ENCODE measurements around the gene UST.
"Not testable (repeated sequence)": the region's sequence is repeated elsewhere in the genome, so short reads cannot be mapped to it uniquely, and the experiment has no call there.

Gene UST

DNA sequence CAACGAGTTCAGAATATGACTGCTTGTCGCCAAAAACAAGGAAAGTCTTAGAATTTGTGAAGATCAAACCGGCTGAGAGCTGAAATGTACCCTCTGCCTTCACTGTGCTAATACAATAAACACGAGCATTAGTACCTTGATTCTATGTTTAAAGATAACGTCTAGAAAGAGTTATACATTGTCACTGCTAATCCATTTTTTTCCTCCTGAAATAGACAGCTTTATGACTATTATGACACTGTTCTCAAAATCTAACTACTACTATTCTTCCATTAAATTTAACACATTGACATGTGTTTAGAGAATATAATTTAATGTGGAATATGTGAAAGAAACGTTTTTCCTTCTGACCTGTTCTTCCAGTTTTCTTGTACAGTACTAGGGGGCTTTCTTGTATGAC, 204.8 kb downstream of the UST start:
- no peaks in the 10 kb centered on the region for H3K36me3 ChIP-seq (ENCODE audit: control insufficient read depth in 1 of 2, insufficient read depth in 2 of 2, low read length in 2 of 2)
- H3K9ac ChIP-seq (ENCODE audit: low read depth in 1 of 2, low read length in 2 of 2): no peak overlapping the region
- no peaks in the 10 kb centered on the region for H3K27me3 ChIP-seq (ENCODE audit: control insufficient read depth in 1 of 2, insufficient read depth in 2 of 2, low read length in 2 of 2)
- H3K4me3 ChIP-seq (ENCODE audit: low read depth in 1 of 2, low read length in 2 of 2): no peak overlapping the region
- peaks cover 0 to 4% of the 10 kb centered on the region in 2 donors for H3K4me1 ChIP-seq (ENCODE audit: control insufficient read depth in 1 of 2, insufficient read depth in 2 of 2, low read length in 2 of 2)
- H3K27ac ChIP-seq (ENCODE audit: low read depth, low read length): no peak overlapping the region
- no peaks in the 10 kb centered on the region for H3K9me3 ChIP-seq (ENCODE audit: control insufficient read depth in 1 of 2, low read length in 2 of 2)

DNA sequence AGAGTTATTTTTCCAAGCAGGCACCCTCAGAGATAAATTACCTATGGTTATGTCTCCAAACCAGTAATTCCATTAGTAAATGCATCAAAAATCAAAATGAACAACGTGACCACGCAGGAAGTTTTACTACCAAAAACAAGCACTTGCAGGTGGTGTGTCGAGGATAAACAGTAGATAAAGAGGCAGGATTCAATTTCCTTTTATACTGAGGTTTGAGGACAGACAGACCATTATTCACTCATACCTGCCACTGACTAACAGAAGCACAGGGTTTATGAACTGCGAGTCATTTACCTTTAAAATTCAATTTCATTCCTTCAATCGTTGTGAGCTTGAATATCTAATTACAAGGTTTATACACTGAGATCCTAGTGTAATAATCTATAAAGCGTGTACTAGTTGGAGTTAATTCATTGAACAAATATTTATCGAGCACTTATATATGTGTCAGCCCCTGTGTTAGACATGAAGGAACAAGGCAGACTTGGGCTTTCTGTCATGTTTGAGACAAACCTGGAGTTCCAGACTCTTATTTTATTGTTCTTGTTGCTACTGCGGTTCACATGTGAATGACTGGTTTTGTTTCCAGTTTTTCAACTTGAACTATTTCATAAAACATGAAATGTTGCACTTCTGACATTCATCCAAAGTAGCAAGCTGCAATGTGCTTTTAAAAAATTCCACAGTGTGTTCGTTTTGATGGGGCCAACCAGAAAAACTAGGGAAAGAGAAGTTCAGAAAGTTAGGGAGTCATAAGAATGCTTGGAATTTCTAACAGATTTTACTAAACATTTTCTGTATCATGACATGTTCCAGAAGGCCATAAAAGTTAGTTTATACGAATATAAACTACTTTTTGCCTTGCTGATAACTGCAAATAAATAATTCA, 205.6 kb downstream of the UST start:
- H3K27ac ChIP-seq (ENCODE audit: low read depth, low read length): no peak overlapping the region
- H3K9ac ChIP-seq (ENCODE audit: low read depth in 1 of 2, low read length in 2 of 2): no peak overlapping the region
- H3K4me1 ChIP-seq (ENCODE audit: control insufficient read depth in 1 of 2, insufficient read depth in 2 of 2, low read length in 2 of 2): peaks cover 0 to 4% of the 10 kb centered on the region in 2 donors
- H3K9me3 ChIP-seq (ENCODE audit: control insufficient read depth in 1 of 2, low read length in 2 of 2): no peaks in the 10 kb centered on the region
- no peaks in the 10 kb centered on the region for H3K27me3 ChIP-seq (ENCODE audit: control insufficient read depth in 1 of 2, insufficient read depth in 2 of 2, low read length in 2 of 2)
- no peak overlapping the region for H3K4me3 ChIP-seq (ENCODE audit: low read depth in 1 of 2, low read length in 2 of 2)
- no peaks in the 10 kb centered on the region for H3K36me3 ChIP-seq (ENCODE audit: control insufficient read depth in 1 of 2, insufficient read depth in 2 of 2, low read length in 2 of 2)

DNA sequence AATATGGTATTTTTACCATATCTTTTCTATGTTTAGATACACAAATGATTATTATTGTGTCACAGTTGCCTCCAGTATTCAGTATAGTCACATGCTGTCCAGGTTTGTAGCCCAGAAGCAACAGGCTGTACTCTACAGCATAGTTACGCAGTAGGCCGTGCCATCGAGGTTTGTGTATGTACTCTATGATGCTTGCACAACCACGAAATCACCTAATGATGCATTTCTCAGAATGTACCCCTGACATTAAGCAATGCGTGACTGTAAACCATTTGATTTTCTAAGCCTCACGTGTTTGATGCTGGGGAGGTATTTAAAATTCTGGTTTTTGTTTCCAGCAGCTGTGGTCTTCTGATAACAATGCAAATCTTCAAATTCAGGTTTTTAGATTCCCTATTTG, 207.6 kb downstream of the UST start:
- Histone ChIP-seq H3K27ac (ENCODE audit: low read depth, low read length) (no peak overlapping the region), H3K9me3 (ENCODE audit: control insufficient read depth in 1 of 2, low read length in 2 of 2) (no peaks in the 10 kb centered on the region), H3K4me3 (ENCODE audit: low read depth in 1 of 2, low read length in 2 of 2) (no peak overlapping the region), H3K4me1 (ENCODE audit: control insufficient read depth in 1 of 2, insufficient read depth in 2 of 2, low read length in 2 of 2) (peaks cover 0 to 4% of the 10 kb centered on the region in 2 donors), H3K9ac (ENCODE audit: low read depth in 1 of 2, low read length in 2 of 2) (no peak overlapping the region), H3K27me3 (ENCODE audit: control insufficient read depth in 1 of 2, insufficient read depth in 2 of 2, low read length in 2 of 2) (no peaks in the 10 kb centered on the region), H3K36me3 (ENCODE audit: control insufficient read depth in 1 of 2, insufficient read depth in 2 of 2, low read length in 2 of 2) (no peaks in the 10 kb centered on the region)

DNA sequence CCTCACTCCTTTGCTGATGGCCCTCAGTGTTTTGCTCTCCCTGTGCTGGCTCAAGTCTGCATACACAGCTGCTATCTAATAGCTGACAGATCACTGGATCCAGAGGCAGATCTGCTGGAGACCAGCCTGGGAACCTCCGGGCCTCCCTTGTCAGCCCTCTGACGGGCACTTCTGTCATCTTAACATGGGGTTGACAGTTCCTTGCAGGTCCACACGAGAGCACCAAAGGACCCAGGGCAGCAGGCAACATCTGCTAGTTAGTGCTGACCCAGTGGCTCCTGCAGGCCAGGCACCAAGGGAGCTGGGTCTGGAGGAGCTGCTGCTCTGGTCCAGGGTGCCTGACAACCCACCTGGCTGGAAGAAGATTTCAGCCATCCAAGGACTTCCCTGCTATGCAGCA, 208.1 kb downstream of the UST start:
- peaks cover 0 to 4% of the 10 kb centered on the region in 2 donors for H3K4me1 ChIP-seq (ENCODE audit: control insufficient read depth in 1 of 2, insufficient read depth in 2 of 2, low read length in 2 of 2)
- no peak overlapping the region for H3K9ac ChIP-seq (ENCODE audit: low read depth in 1 of 2, low read length in 2 of 2)
- no peaks in the 10 kb centered on the region for H3K9me3 ChIP-seq (ENCODE audit: control insufficient read depth in 1 of 2, low read length in 2 of 2)
- no peak overlapping the region for H3K27ac ChIP-seq (ENCODE audit: low read depth, low read length)
- H3K27me3 ChIP-seq (ENCODE audit: control insufficient read depth in 1 of 2, insufficient read depth in 2 of 2, low read length in 2 of 2): no peaks in the 10 kb centered on the region
- H3K36me3 ChIP-seq (ENCODE audit: control insufficient read depth in 1 of 2, insufficient read depth in 2 of 2, low read length in 2 of 2): no peaks in the 10 kb centered on the region
- no peak overlapping the region for H3K4me3 ChIP-seq (ENCODE audit: low read depth in 1 of 2, low read length in 2 of 2)

DNA sequence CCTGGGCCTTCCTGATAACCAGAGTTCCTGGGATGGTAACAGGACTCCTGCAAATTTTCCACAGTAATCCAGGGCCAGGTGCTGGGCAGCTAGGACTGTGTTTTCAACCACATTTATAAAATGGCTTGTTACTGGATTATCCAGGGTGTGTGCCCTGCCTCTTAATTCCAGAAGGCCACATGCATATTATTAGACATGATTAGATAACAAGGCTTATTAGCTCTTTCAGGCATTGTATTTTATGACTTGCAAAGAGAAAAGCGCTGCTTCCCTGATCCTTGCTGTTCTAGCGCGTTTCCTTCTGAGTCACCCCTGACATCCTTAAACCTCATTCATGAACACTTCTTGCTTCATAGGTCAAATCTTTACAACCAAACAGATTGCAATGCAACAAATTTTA, 208.6 kb downstream of the UST start:
- no peaks in the 10 kb centered on the region for H3K36me3 ChIP-seq (ENCODE audit: control insufficient read depth in 1 of 2, insufficient read depth in 2 of 2, low read length in 2 of 2)
- H3K9ac ChIP-seq (ENCODE audit: low read depth in 1 of 2, low read length in 2 of 2): no peak overlapping the region
- no peaks in the 10 kb centered on the region for H3K9me3 ChIP-seq (ENCODE audit: control insufficient read depth in 1 of 2, low read length in 2 of 2)
- H3K4me3 ChIP-seq (ENCODE audit: low read depth in 1 of 2, low read length in 2 of 2): no peak overlapping the region
- peaks cover 0 to 4% of the 10 kb centered on the region in 2 donors for H3K4me1 ChIP-seq (ENCODE audit: control insufficient read depth in 1 of 2, insufficient read depth in 2 of 2, low read length in 2 of 2)
- no peak overlapping the region for H3K27ac ChIP-seq (ENCODE audit: low read depth, low read length)
- no peaks in the 10 kb centered on the region for H3K27me3 ChIP-seq (ENCODE audit: control insufficient read depth in 1 of 2, insufficient read depth in 2 of 2, low read length in 2 of 2)

DNA sequence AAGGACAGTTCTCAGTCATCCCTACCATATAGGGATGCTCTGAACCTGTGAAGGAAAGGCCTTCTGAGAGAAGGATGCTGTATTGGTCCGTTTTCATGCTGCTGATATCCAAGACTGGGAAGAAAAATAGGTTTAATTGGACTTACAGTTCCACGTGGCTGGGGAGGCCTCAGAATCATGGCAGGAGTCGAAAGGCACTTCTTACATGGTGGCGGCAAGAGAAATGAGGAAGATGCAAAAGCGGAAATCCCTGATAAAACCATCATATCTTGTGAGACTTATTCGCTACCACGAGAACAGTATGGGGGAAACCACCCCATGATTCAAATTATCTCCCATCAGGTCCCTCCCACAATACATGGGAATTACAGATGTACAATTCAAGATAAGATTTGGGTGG, 209.3 kb downstream of the UST start:
- not testable (repeated sequence) for H3K9me3 ChIP-seq (ENCODE audit: control insufficient read depth in 1 of 2, low read length in 2 of 2); H3K36me3 ChIP-seq (ENCODE audit: control insufficient read depth in 1 of 2, insufficient read depth in 2 of 2, low read length in 2 of 2); H3K27me3 ChIP-seq (ENCODE audit: control insufficient read depth in 1 of 2, insufficient read depth in 2 of 2, low read length in 2 of 2); H3K27ac ChIP-seq (ENCODE audit: low read depth, low read length); H3K4me3 ChIP-seq (ENCODE audit: low read depth in 1 of 2, low read length in 2 of 2); H3K4me1 ChIP-seq (ENCODE audit: control insufficient read depth in 1 of 2, insufficient read depth in 2 of 2, low read length in 2 of 2); H3K9ac ChIP-seq (ENCODE audit: low read depth in 1 of 2, low read length in 2 of 2)

DNA sequence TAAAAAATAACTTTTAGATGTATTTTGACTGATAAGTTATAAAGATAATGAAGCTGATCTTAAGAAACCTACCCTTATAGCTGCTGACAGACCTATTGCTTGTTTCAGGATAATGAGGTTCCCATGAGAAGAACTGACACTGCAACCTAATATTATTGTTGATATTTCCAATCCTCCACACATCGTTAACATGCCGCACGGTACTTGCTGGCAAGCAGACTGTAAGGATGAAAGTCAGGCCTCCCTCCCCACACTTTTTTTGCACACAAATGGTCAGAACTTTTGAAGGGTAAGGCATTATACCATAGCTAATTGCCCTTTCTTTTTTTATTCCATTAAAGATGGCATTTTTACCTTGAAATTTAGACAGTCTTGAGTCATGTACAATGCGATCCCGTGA, 210.9 kb downstream of the UST start:
- no peaks in the 10 kb centered on the region for H3K9me3 ChIP-seq (ENCODE audit: control insufficient read depth in 1 of 2, low read length in 2 of 2)
- no peak overlapping the region for H3K4me3 ChIP-seq (ENCODE audit: low read depth in 1 of 2, low read length in 2 of 2)
- no peak overlapping the region for H3K27ac ChIP-seq (ENCODE audit: low read depth, low read length)
- H3K36me3 ChIP-seq (ENCODE audit: control insufficient read depth in 1 of 2, insufficient read depth in 2 of 2, low read length in 2 of 2): no peaks in the 10 kb centered on the region
- H3K9ac ChIP-seq (ENCODE audit: low read depth in 1 of 2, low read length in 2 of 2): no peak overlapping the region
- peaks cover 0 to 4% of the 10 kb centered on the region in 2 donors for H3K4me1 ChIP-seq (ENCODE audit: control insufficient read depth in 1 of 2, insufficient read depth in 2 of 2, low read length in 2 of 2)
- no peaks in the 10 kb centered on the region for H3K27me3 ChIP-seq (ENCODE audit: control insufficient read depth in 1 of 2, insufficient read depth in 2 of 2, low read length in 2 of 2)

DNA sequence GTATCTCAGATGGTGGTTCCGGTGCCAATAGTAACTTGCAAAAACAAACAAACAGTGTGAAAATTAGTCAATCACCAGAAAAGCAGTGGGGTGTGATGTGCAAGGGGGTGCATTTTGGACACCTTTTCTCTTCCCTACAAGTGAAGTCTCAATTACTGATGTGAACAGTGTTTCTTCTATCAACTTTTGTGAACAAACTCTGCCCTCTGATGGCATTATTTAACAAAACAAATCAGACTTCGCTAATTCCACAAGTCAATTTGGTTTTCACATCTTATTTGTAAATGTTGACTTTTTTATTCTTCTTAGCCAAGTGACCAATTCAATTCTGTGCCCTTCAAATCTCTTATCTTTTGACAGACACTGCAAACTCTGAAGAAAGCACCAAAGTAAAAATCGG, 212.2 kb downstream of the UST start:
- Histone ChIP-seq H3K4me1 (ENCODE audit: control insufficient read depth in 1 of 2, insufficient read depth in 2 of 2, low read length in 2 of 2) (peaks cover 0 to 4% of the 10 kb centered on the region in 2 donors), H3K36me3 (ENCODE audit: control insufficient read depth in 1 of 2, insufficient read depth in 2 of 2, low read length in 2 of 2) (no peaks in the 10 kb centered on the region), H3K9me3 (ENCODE audit: control insufficient read depth in 1 of 2, low read length in 2 of 2) (no peaks in the 10 kb centered on the region), H3K4me3 (ENCODE audit: low read depth in 1 of 2, low read length in 2 of 2) (no peak overlapping the region), H3K27me3 (ENCODE audit: control insufficient read depth in 1 of 2, insufficient read depth in 2 of 2, low read length in 2 of 2) (no peaks in the 10 kb centered on the region), H3K27ac (ENCODE audit: low read depth, low read length) (no peak overlapping the region), H3K9ac (ENCODE audit: low read depth in 1 of 2, low read length in 2 of 2) (no peak overlapping the region)

DNA sequence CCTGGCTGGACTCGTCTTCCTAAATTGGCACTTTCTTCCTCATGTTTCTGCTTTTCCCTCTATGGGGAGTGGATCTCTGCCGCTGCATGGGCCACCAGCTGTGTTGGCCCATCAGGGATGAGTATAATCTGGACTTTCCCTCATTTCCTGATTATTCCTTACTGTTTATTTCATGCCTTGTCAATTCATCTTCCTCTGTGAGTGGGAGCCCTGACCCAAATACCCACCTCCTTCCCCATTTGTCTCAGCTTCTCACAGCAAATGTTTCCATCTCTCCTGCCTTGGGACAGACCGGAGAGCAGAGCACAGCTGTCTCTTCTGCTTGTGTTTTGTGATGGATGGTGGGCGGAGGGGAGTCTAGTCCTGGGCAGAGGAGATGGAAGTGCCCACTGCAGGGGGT, 212.7 kb downstream of the UST start:
- no peaks in the 10 kb centered on the region for H3K36me3 ChIP-seq (ENCODE audit: control insufficient read depth in 1 of 2, insufficient read depth in 2 of 2, low read length in 2 of 2)
- H3K27ac ChIP-seq (ENCODE audit: low read depth, low read length): no peak overlapping the region
- H3K9me3 ChIP-seq (ENCODE audit: control insufficient read depth in 1 of 2, low read length in 2 of 2): no peaks in the 10 kb centered on the region
- H3K9ac ChIP-seq (ENCODE audit: low read depth in 1 of 2, low read length in 2 of 2): no peak overlapping the region
- peaks cover 0 to 4% of the 10 kb centered on the region in 2 donors for H3K4me1 ChIP-seq (ENCODE audit: control insufficient read depth in 1 of 2, insufficient read depth in 2 of 2, low read length in 2 of 2)
- H3K27me3 ChIP-seq (ENCODE audit: control insufficient read depth in 1 of 2, insufficient read depth in 2 of 2, low read length in 2 of 2): no peaks in the 10 kb centered on the region
- no peak overlapping the region for H3K4me3 ChIP-seq (ENCODE audit: low read depth in 1 of 2, low read length in 2 of 2)

DNA sequence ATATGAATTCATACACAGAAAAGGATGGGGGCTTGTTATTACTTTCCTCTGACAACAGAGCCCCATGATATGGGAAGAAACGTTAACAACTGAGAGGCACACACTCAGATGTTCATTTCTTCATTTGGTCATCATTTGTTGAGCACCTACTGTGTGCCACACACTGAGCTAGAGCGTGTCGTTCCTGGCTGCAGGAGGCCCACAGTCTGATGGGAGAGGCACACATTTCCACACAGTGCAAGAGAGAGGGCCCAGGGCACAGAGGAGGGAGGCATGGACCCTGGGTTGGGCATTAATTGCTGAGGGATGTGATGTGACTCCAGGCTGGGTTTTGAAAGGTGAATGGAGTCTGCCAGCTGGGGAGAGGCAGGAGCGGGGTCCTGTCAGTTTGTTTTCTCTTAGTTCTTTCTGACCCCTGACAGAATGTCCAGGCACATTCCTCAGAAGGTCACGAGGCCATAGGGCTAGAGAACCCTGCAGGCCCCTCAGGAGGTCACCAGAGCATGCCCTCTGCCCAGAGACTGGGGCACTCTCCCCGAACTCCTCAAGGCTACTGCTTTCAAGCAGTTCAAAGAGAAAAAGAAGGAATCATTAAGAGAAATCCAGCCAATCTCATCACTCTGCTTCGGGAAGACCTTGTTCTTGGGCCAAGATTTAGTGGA, 216.2 kb downstream of the UST start:
- Histone ChIP-seq H3K9me3 (ENCODE audit: control insufficient read depth in 1 of 2, low read length in 2 of 2) (no peaks in the 10 kb centered on the region), H3K4me1 (ENCODE audit: control insufficient read depth in 1 of 2, insufficient read depth in 2 of 2, low read length in 2 of 2) (no peaks in the 10 kb centered on the region), H3K27me3 (ENCODE audit: control insufficient read depth in 1 of 2, insufficient read depth in 2 of 2, low read length in 2 of 2) (no peaks in the 10 kb centered on the region), H3K36me3 (ENCODE audit: control insufficient read depth in 1 of 2, insufficient read depth in 2 of 2, low read length in 2 of 2) (no peaks in the 10 kb centered on the region), H3K27ac (ENCODE audit: low read depth, low read length) (no peak overlapping the region), H3K4me3 (ENCODE audit: low read depth in 1 of 2, low read length in 2 of 2) (no peak overlapping the region), H3K9ac (ENCODE audit: low read depth in 1 of 2, low read length in 2 of 2) (no peak overlapping the region)

Data from duodenal mucosa (tissue), 2 donors.